Ishikawa (cell line): ENCODE results near the gene GABPB1.

ENCODE experiments used
- CEBPB ChIP-seq: IDR thresholded peaks from 2 replicates; pipeline ENCODE4 v1.6.1; 2012
- CREB1 ChIP-seq: IDR thresholded peaks from 2 replicates; pipeline ENCODE4 v1.6.1; 2012; ENCODE audit warnings: low read depth
- EGR1 ChIP-seq: IDR thresholded peaks from 2 replicates; pipeline ENCODE4 v1.6.1; 2012
- EP300 ChIP-seq: IDR thresholded peaks from 2 replicates; pipeline ENCODE4 v1.6.1; 2012; ENCODE audit warnings: borderline replicate concordance
- FOXM1 ChIP-seq: IDR thresholded peaks from 2 replicates; pipeline ENCODE4 v1.6.1; 2012; ENCODE audit warnings: low read depth, borderline replicate concordance
- NFIC ChIP-seq: IDR thresholded peaks from 2 replicates; pipeline ENCODE4 v1.6.1; 2012
- RAD21 ChIP-seq: IDR thresholded peaks from 2 replicates; pipeline ENCODE4 v1.6.1; 2012; ENCODE audit warnings: low read depth
- REST ChIP-seq: IDR thresholded peaks from 2 replicates; pipeline ENCODE4 v1.6.1; 2012; ENCODE audit warnings: low read depth, mild to moderate bottlenecking
- TAF1 ChIP-seq: IDR thresholded peaks from 2 replicates; pipeline ENCODE4 v1.6.1; 2012; ENCODE audit warnings: low read depth, mild to moderate bottlenecking
- TCF12 ChIP-seq: IDR thresholded peaks from 2 replicates; pipeline ENCODE4 v1.6.1; 2012; ENCODE audit warnings: low read depth
- TEAD4 ChIP-seq: IDR thresholded peaks from 2 replicates; pipeline ENCODE4 v1.6.1; 2012
- YY1 ChIP-seq: IDR thresholded peaks from 2 replicates; pipeline ENCODE4 v1.6.1; 2012; ENCODE audit warnings: low read depth
- ZBTB7A ChIP-seq: IDR thresholded peaks from 2 replicates; pipeline ENCODE4 v1.6.1; 2012; ENCODE audit warnings: low read depth
- TF ChIP-seq, protein P1 (sequence below): IDR thresholded peaks from 2 replicates; pipeline ENCODE4 v1.6.1; 2012
- TF ChIP-seq, protein P2 (sequence below): IDR thresholded peaks from 2 replicates; pipeline ENCODE4 v1.6.1; 2012

Gene GABPB1

GRCh38 chr15:50335251-50335650 is 19.7 kb downstream of the GABPB1 start:
- no peak for TF ChIP-seq TEAD4
- no peak for TF ChIP-seq FOXM1
- TF ChIP-seq ZBTB7A: no peak
- no peak for TF ChIP-seq TCF12
- TF ChIP-seq NFIC: no peak

- no peak for TF ChIP-seq EP300
- TF ChIP-seq, protein P1, sequence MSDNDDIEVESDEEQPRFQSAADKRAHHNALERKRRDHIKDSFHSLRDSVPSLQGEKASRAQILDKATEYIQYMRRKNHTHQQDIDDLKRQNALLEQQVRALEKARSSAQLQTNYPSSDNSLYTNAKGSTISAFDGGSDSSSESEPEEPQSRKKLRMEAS: no peak
These were observed 21.8 kb downstream of the GABPB1 start for GRCh38 chr15:50333229-50333628.

DNA sequence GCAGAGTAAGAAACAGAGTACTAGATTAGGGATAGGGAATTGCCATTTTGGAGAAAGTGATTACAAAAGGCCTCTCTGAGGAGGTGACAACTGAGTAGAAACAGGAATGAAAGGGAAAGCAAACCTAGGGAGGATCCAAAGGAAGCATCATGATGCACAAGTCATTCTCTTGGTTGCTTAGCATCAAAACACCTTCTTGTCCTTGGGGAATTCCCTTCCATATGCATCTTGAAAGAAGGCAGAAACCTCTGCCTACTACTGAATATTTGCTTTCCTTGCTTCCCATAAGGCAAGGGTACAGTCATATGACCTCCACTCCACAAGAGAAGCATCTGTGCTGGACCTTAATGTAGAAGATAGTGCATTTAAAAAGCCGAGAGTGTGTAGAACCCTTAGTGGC is 24.1 kb downstream of the GABPB1 start:
- TF ChIP-seq EGR1 (no peak), TAF1 (no peak), TEAD4 (no peak), TCF12 (no peak), RAD21 (no peak), ZBTB7A (no peak), YY1 (no peak), FOXM1 (no peak), REST (no peak), EP300 (no peak), NFIC (no peak), CREB1 (no peak), CEBPB (no peak)
- TF ChIP-seq, protein P2, sequence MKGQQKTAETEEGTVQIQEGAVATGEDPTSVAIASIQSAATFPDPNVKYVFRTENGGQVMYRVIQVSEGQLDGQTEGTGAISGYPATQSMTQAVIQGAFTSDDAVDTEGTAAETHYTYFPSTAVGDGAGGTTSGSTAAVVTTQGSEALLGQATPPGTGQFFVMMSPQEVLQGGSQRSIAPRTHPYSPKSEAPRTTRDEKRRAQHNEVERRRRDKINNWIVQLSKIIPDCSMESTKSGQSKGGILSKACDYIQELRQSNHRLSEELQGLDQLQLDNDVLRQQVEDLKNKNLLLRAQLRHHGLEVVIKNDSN: no peak
- TF ChIP-seq, protein P1: no peak

GRCh38 chr15:50328116-50328515 is 26.9 kb downstream of the GABPB1 start:
- TF ChIP-seq CREB1: no peak
- no peak for TF ChIP-seq NFIC
- TF ChIP-seq CEBPB: no peak
- TF ChIP-seq, protein P1: no peak
- TF ChIP-seq EGR1: no peak
- no peak for TF ChIP-seq TAF1
- TF ChIP-seq ZBTB7A: no peak
- TF ChIP-seq EP300: no peak
- no peak for TF ChIP-seq TCF12
- TF ChIP-seq, protein P2: no peak
- no peak for TF ChIP-seq RAD21
- no peak for TF ChIP-seq TEAD4
- no peak for TF ChIP-seq YY1
- TF ChIP-seq REST: no peak

- TF ChIP-seq NFIC: no peak
- no peak for TF ChIP-seq CEBPB
- TF ChIP-seq YY1: no peak
- TF ChIP-seq RAD21: no peak
- TF ChIP-seq EP300: no peak
These were observed 33.3 kb downstream of the GABPB1 start for GRCh38 chr15:50321680-50322210.

- no peak for TF ChIP-seq CEBPB
- TF ChIP-seq, protein P1: no peak
- no peak for TF ChIP-seq CREB1
- TF ChIP-seq ZBTB7A: no peak
- TF ChIP-seq FOXM1: no peak
- TF ChIP-seq TEAD4: no peak
- TF ChIP-seq TAF1: no peak
- no peak for TF ChIP-seq EGR1
- TF ChIP-seq, protein P2: no peak
- TF ChIP-seq TCF12: no peak
- no peak for TF ChIP-seq NFIC
- no peak for TF ChIP-seq YY1
- TF ChIP-seq EP300: no peak
These were observed 34.5 kb downstream of the GABPB1 start for GRCh38 chr15:50320504-50320903.
